ENCODE results near the gene SLC40A1. TPM values are rescaled to one million over a fixed set of nuclear protein-coding genes. Genes with fewer than 3 reads are reported as not detected.

The SLC40A1 gene
- total and polyA plus RNA-seq, 2 of the 8 experiments (the other 6 are each of a cell fraction or from before 2014, with no cell fraction given): 0.03 TPM; not detected in 1

DNA sequence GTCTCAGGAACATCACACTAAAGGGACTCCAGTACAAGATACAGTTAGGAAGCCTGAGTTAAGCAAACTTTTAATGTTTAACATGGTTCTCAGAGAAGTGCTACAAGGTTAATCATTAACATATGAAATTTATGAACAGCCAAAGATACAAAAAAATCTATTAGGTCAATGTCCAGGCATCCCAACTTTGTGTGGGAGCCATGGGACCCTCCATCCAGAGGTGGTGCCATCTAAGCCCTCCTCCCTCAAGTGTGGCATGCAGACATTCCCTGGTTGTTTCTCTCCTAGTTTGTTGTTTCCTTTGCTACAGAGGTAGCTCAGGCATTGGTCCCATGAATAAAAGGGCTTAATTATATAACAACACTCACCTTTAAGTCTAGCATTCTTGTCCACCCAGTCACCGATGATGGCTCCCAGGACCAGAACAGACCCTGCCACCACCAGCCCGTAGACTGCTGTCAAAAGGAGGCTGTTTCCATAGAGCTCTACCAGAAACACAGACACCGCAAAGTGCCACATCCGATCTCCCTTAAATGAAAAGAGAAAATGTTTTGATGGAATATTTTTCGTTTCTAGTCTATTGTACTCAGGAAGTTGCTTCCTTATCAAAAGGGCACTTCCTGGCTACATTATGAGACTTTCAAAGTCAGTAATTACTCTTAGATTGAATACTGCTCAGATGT, 5.7 kb downstream of the SLC40A1 start:
- H2AFZ ChIP-seq (ENCODE audit: low read length): no peak overlapping the region
- H3K56ac ChIP-seq (replicated peaks; ENCODE audit: insufficient read length, low read depth, low read length): no peak overlapping the region
- no peak overlapping the region for H2BK15ac ChIP-seq (ENCODE audit: low read length)
- no peaks in the 10 kb centered on the region for H3K79me2 ChIP-seq (ENCODE audit: control insufficient read depth in 1 of 2, insufficient read depth in 2 of 2, low read length in 2 of 2)
- POLR2A ChIA-PET (ENCODE audit: partially characterized antibody): no interaction called here
- H3K9me3 ChIP-seq (ENCODE audit: insufficient read depth in 2 of 2, low read depth in 1 of 2, low read length in 1 of 2): no peaks in the 10 kb centered on the region
- CTCF ChIA-PET (ENCODE audit: partially characterized antibody): no interaction called here
- no peak overlapping the region for H2BK20ac ChIP-seq (ENCODE audit: low read length)
- no peaks in the 10 kb centered on the region for H3K23me2 ChIP-seq (ENCODE audit: low read depth, low read length)
- H3K27ac ChIP-seq (ENCODE audit: low read depth, low read length): no peak overlapping the region
- H3K4ac ChIP-seq (replicated peaks; ENCODE audit: insufficient read length, low read depth, low read length): no peak overlapping the region
- H4K5ac ChIP-seq (ENCODE audit: insufficient read length, low read depth, low read length): no peak overlapping the region
- H2BK12ac ChIP-seq (ENCODE audit: low read depth, low read length): no peak overlapping the region
- no peak overlapping the region for H3K4me2 ChIP-seq (ENCODE audit: insufficient read depth in 1 of 2, low read depth in 2 of 2, low read length in 2 of 2)
- H3K79me1 ChIP-seq (ENCODE audit: low read depth, low read length): no peaks in the 10 kb centered on the region
- H3K18ac ChIP-seq (ENCODE audit: extremely low read depth, low read length): no peak overlapping the region
- H2BK120ac ChIP-seq (replicated peaks; ENCODE audit: low read depth, low read length): no peak overlapping the region
- H3K4me1 ChIP-seq (replicated peaks in 1 of 4; ENCODE audit: control insufficient read depth in 3 of 4, insufficient read depth in 4 of 4, low read length in 3 of 4): no peaks in the 10 kb centered on the region; a peak in 1 of 7 replicates
- H3K4me3 ChIP-seq (ENCODE audit: extremely low read depth in 1 of 4, insufficient read depth in 2 of 4, low read depth in 3 of 4, low read length in 4 of 4): no peak overlapping the region
- H4K20me1 ChIP-seq (replicated peaks in 1 of 2; ENCODE audit: control insufficient read depth in 1 of 2, insufficient read depth in 2 of 2, low read length in 2 of 2): no peaks in the 10 kb centered on the region
- no peak overlapping the region for H3K9ac ChIP-seq (replicated peaks in 1 of 4; ENCODE audit: extremely low read depth in 1 of 4, low read depth in 3 of 4, low read length in 3 of 4)
- FAIRE-seq (no peak), DNase-seq (ENCODE audit: low read depth in 1 of 2, low spot score in 2 of 2) (no peak)
- WGBS, 2 experiments (ENCODE audit: extremely low coverage in 1 of 2, insufficient coverage in 1 of 2, insufficient read length in 1 of 2, insufficient replicate concordance in 2 of 2, low coverage in 1 of 2, low lambda C conversion rate in 2 of 2, missing lambda C conversion rate in 1 of 2): 86% methylated on average over 5 of the region's 5 CpGs; no CpG with 5 or more reads in 1 of the 2 experiments
- no peak overlapping the region for H2BK5ac ChIP-seq (ENCODE audit: low read depth, low read length)
- no peaks in the 10 kb centered on the region for H3K36me3 ChIP-seq (ENCODE audit: control insufficient read depth in 2 of 4, insufficient read depth in 4 of 4, low read length in 3 of 4)
- H4K8ac ChIP-seq (ENCODE audit: extremely low read depth, insufficient read depth, low read length): no peak overlapping the region
- no peak overlapping the region for H3K14ac ChIP-seq (ENCODE audit: insufficient read length)
- no peak overlapping the region for H3K23ac ChIP-seq (ENCODE audit: insufficient read length)
- H4K91ac ChIP-seq (replicated peaks; ENCODE audit: insufficient read length, low read length): no peak overlapping the region
- H2AK5ac ChIP-seq (ENCODE audit: low read depth, low read length): no peak overlapping the region
- peaks cover 14 to 42% (median 26%) of the 10 kb centered on the region in 4 experiments for H3K27me3 ChIP-seq (replicated peaks in 1 of 4; ENCODE audit: control insufficient read depth in 3 of 4, extremely low read depth in 1 of 4, insufficient read depth in 3 of 4, low read length in 3 of 4)
- TF ChIP-seq USF2 (IDR thresholded peaks at IDR 0.05; ENCODE audit: low read length) (no peak), RXRA (IDR thresholded peaks at IDR 0.05; ENCODE audit: insufficient read depth, low read depth, low read length) (no peak), MAFK (IDR thresholded peaks at IDR 0.05; ENCODE audit: low read depth, low read length) (no peak), TAF1 (IDR thresholded peaks at IDR 0.05; ENCODE audit: low read depth, low read length) (no peak), CREB1 (IDR thresholded peaks at IDR 0.05) (no peak), BACH1 (IDR thresholded peaks at IDR 0.05; ENCODE audit: low read length) (no peak), JUN (IDR thresholded peaks at IDR 0.05; ENCODE audit: low read depth, low read length) (no peak), ZNF274 (IDR thresholded peaks at IDR 0.05; ENCODE audit: borderline replicate concordance, extremely low read depth, low read length) (no peak), POLR2AphosphoS5 (IDR thresholded peaks at IDR 0.05; ENCODE audit: low read depth, low read length) (no peak), CBX5 (IDR thresholded peaks at IDR 0.05; ENCODE audit: low read depth, low read length) (no peak), CBX8 (IDR thresholded peaks at IDR 0.05; ENCODE audit: borderline replicate concordance, low read depth, low read length) (no peak)
- TF ChIP-seq, protein P1, sequence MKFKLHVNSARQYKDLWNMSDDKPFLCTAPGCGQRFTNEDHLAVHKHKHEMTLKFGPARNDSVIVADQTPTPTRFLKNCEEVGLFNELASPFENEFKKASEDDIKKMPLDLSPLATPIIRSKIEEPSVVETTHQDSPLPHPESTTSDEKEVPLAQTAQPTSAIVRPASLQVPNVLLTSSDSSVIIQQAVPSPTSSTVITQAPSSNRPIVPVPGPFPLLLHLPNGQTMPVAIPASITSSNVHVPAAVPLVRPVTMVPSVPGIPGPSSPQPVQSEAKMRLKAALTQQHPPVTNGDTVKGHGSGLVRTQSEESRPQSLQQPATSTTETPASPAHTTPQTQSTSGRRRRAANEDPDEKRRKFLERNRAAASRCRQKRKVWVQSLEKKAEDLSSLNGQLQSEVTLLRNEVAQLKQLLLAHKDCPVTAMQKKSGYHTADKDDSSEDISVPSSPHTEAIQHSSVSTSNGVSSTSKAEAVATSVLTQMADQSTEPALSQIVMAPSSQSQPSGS (IDR thresholded peaks at IDR 0.05; ENCODE audit: low read length): no peak

Measured in H1 (cell line).